Measurements from ENCODE around the gene SH3GLB1. TPM values are rescaled to one million over a fixed set of nuclear protein-coding genes. Genes with fewer than 3 reads are reported as not detected.

The SH3GLB1 gene
- total and polyA plus RNA-seq, 2 of the 13 experiments (the other 11 are each of a cell fraction or from before 2014, with no cell fraction given) = 26.0 to 41.5 TPM

DNA sequence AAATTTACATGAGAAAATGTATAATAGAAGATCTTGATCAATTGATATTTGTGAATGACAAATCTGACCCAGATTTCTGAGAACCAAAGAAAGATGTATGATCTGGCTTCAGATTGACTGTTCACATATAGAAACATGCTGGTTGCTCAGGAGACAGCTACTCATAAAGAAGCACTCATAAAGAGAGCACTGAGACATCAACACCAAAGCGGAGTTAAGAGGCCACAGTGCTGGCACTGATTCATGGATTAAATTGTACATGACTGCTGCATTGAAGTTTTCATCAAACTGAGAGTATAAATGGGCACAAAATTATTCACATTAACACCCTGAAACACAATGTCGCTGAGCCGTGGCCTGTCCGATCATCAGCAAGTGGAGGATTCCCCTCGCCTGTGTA lies 46.2 kb downstream of the SH3GLB1 start:
- intact Hi-C loops (cut with micrococcal nuclease; ENCODE audit: unreplicated experiment) = no loop called here
- FAIRE-seq (no peak), DNase-seq (ENCODE audit: low spot score) (no peak), ATAC-seq (no peak; the same call in 2 of the 3 replicates)
- no peaks in the 10 kb centered on the region for H3K27me3 ChIP-seq (ENCODE audit: control insufficient read depth in 1 of 2, insufficient read depth in 2 of 2, low read length in 2 of 2)
- H4K20me1 ChIP-seq (ENCODE audit: insufficient read depth, low read length) = no peaks in the 10 kb centered on the region
- no peaks in the 10 kb centered on the region for H3K36me3 ChIP-seq (replicated peaks in 1 of 2; ENCODE audit: control insufficient read depth in 1 of 2, insufficient read depth in 2 of 2, low read length in 2 of 2)
- no peak overlapping the region for H3K4me3 ChIP-seq (replicated peaks in 1 of 3; ENCODE audit: insufficient read depth in 1 of 3, low read depth in 2 of 3, low read length in 3 of 3)
- peaks cover 19% of the 10 kb centered on the region for H3K4me1 ChIP-seq (ENCODE audit: insufficient read depth, low read length)
- ChIA-PET POLR2A (interaction anchor here (2.3 kb wide), 1 partner anchor 23 kb away, joined by 14 read pairs; no protein-coding TSS in a partner anchor), CTCF (ENCODE audit: low intra/inter-chr PET ratio, low total read pairs) (no interaction called here)
- in situ Hi-C loops (cut with HindIII; ENCODE audit: extremely low pct_ligation_motif_present, low pct_unique_long_range_greater_than_20kb) = no loop called here
- H3K79me2 ChIP-seq (ENCODE audit: insufficient read depth, low read length) = no peaks in the 10 kb centered on the region
- H3K4me2 ChIP-seq (ENCODE audit: low read depth, low read length) = no peak overlapping the region
- H3K27ac ChIP-seq (ENCODE audit: extremely low read length, insufficient read depth, low read length) = no peak overlapping the region
- WGBS (ENCODE audit: low lambda C conversion rate) = 93% methylated on average over 5 of the region's 5 CpGs
- H3K9me3 ChIP-seq (ENCODE audit: low read length) = no peaks in the 10 kb centered on the region
- H2AFZ ChIP-seq (ENCODE audit: low read length) = no peak overlapping the region
- no peak for TF ChIP-seq ASH2L (IDR thresholded peaks at IDR 0.05; ENCODE audit: insufficient read length, low read depth, low read length)
- TF ChIP-seq, protein P1, sequence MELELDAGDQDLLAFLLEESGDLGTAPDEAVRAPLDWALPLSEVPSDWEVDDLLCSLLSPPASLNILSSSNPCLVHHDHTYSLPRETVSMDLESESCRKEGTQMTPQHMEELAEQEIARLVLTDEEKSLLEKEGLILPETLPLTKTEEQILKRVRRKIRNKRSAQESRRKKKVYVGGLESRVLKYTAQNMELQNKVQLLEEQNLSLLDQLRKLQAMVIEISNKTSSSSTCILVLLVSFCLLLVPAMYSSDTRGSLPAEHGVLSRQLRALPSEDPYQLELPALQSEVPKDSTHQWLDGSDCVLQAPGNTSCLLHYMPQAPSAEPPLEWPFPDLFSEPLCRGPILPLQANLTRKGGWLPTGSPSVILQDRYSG (CRISPR knock-in tag; IDR thresholded peaks at IDR 0.05) = no peak
- TF ChIP-seq SYNCRIP (IDR thresholded peaks at IDR 0.05; ENCODE audit: insufficient read depth, low read depth, low read length) = no peak
- TF ChIP-seq, protein P2, sequence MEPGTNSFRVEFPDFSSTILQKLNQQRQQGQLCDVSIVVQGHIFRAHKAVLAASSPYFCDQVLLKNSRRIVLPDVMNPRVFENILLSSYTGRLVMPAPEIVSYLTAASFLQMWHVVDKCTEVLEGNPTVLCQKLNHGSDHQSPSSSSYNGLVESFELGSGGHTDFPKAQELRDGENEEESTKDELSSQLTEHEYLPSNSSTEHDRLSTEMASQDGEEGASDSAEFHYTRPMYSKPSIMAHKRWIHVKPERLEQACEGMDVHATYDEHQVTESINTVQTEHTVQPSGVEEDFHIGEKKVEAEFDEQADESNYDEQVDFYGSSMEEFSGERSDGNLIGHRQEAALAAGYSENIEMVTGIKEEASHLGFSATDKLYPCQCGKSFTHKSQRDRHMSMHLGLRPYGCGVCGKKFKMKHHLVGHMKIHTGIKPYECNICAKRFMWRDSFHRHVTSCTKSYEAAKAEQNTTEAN (CRISPR knock-in tag; conservative IDR thresholded peaks at IDR 0.05) = no peak
- no peak for TF ChIP-seq ARID4A (CRISPR knock-in tag; IDR thresholded peaks at IDR 0.05; ENCODE audit: borderline replicate concordance)
- no peak for TF ChIP-seq FOXA1 (IDR thresholded peaks at IDR 0.05)
- no peak for TF ChIP-seq FOXA1 (CRISPR knock-in tag; IDR thresholded peaks at IDR 0.05)
- TF ChIP-seq ZNF567 (CRISPR knock-in tag; IDR thresholded peaks at IDR 0.05; ENCODE audit: borderline replicate concordance) = no peak
- TF ChIP-seq, protein P3, sequence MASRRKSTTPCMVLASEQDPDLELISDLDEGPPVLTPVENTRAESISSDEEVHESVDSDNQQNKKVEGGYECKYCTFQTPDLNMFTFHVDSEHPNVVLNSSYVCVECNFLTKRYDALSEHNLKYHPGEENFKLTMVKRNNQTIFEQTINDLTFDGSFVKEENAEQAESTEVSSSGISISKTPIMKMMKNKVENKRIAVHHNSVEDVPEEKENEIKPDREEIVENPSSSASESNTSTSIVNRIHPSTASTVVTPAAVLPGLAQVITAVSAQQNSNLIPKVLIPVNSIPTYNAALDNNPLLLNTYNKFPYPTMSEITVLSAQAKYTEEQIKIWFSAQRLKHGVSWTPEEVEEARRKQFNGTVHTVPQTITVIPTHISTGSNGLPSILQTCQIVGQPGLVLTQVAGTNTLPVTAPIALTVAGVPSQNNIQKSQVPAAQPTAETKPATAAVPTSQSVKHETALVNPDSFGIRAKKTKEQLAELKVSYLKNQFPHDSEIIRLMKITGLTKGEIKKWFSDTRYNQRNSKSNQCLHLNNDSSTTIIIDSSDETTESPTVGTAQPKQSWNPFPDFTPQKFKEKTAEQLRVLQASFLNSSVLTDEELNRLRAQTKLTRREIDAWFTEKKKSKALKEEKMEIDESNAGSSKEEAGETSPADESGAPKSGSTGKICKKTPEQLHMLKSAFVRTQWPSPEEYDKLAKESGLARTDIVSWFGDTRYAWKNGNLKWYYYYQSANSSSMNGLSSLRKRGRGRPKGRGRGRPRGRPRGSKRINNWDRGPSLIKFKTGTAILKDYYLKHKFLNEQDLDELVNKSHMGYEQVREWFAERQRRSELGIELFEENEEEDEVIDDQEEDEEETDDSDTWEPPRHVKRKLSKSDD (CRISPR knock-in tag; IDR thresholded peaks at IDR 0.05; ENCODE audit: low read depth) = no peak
- TF ChIP-seq TOPORS (CRISPR knock-in tag; IDR thresholded peaks at IDR 0.05) = no peak
- no peak for TF ChIP-seq ZNF746 (CRISPR knock-in tag; IDR thresholded peaks at IDR 0.05)
- TF ChIP-seq MTA3 (CRISPR knock-in tag; IDR thresholded peaks at IDR 0.05) = no peak
- no peak overlapping the region for H3K9ac ChIP-seq (ENCODE audit: insufficient read depth, low read depth, low read length)
- BruUV-seq (replicated peaks) = no TSS peak
